ENCODE measurements around the gene PDCD5. TPM values are rescaled to one million over a fixed set of nuclear protein-coding genes. Genes with fewer than 3 reads are reported as not detected.

Gene PDCD5
- total and polyA plus RNA-seq, 2 experiments from 2014 or later: 77.8 to 436 TPM

DNA sequence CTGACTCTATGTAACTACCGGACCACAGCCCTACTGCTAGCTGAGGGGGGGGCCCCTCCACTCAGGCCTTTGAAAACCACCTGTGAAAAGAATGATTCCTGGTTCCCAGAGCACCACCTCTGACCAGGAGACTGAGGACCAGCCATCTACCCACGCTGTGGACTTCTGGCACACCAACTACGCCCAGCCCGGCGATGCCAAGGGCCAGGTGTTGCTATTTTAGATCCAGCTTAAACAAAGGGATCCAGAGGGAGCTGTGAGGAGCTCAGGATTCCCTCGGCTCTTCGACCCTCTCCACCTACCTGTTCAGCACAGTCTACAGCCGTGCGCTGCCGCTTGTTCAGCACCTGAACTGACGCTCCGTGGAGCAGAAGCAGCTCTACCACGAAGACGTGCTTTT lies 23.0 kb downstream of the PDCD5 start (continued):
- TF ChIP-seq, protein P1, sequence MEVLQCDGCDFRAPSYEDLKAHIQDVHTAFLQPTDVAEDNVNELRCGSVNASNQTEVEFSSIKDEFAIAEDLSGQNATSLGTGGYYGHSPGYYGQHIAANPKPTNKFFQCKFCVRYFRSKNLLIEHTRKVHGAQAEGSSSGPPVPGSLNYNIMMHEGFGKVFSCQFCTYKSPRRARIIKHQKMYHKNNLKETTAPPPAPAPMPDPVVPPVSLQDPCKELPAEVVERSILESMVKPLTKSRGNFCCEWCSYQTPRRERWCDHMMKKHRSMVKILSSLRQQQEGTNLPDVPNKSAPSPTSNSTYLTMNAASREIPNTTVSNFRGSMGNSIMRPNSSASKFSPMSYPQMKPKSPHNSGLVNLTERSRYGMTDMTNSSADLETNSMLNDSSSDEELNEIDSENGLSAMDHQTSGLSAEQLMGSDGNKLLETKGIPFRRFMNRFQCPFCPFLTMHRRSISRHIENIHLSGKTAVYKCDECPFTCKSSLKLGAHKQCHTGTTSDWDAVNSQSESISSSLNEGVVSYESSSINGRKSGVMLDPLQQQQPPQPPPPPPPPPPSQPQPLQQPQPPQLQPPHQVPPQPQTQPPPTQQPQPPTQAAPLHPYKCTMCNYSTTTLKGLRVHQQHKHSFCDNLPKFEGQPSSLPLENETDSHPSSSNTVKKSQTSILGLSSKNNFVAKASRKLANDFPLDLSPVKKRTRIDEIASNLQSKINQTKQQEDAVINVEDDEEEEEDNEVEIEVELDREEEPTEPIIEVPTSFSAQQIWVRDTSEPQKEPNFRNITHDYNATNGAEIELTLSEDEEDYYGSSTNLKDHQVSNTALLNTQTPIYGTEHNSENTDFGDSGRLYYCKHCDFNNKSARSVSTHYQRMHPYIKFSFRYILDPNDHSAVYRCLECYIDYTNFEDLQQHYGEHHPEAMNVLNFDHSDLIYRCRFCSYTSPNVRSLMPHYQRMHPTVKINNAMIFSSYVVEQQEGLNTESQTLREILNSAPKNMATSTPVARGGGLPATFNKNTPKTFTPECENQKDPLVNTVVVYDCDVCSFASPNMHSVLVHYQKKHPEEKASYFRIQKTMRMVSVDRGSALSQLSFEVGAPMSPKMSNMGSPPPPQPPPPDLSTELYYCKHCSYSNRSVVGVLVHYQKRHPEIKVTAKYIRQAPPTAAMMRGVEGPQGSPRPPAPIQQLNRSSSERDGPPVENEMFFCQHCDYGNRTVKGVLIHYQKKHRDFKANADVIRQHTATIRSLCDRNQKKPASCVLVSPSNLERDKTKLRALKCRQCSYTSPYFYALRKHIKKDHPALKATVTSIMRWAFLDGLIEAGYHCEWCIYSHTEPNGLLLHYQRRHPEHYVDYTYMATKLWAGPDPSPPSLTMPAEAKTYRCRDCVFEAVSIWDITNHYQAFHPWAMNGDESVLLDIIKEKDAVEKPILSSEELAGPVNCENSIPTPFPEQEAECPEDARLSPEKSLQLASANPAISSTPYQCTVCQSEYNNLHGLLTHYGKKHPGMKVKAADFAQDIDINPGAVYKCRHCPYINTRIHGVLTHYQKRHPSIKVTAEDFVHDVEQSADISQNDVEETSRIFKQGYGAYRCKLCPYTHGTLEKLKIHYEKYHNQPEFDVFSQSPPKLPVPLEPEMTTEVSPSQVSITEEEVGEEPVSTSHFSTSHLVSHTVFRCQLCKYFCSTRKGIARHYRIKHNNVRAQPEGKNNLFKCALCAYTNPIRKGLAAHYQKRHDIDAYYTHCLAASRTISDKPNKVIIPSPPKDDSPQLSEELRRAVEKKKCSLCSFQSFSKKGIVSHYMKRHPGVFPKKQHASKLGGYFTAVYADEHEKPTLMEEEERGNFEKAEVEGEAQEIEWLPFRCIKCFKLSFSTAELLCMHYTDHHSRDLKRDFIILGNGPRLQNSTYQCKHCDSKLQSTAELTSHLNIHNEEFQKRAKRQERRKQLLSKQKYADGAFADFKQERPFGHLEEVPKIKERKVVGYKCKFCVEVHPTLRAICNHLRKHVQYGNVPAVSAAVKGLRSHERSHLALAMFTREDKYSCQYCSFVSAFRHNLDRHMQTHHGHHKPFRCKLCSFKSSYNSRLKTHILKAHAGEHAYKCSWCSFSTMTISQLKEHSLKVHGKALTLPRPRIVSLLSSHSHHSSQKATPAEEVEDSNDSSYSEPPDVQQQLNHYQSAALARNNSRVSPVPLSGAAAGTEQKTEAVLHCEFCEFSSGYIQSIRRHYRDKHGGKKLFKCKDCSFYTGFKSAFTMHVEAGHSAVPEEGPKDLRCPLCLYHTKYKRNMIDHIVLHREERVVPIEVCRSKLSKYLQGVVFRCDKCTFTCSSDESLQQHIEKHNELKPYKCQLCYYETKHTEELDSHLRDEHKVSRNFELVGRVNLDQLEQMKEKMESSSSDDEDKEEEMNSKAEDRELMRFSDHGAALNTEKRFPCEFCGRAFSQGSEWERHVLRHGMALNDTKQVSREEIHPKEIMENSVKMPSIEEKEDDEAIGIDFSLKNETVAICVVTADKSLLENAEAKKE (CRISPR knock-in tag; IDR thresholded peaks at IDR 0.05): no peak
- TF ChIP-seq EZH2 (IDR thresholded peaks at IDR 0.05; ENCODE audit: low read depth, unreplicated experiment) (no peak), STAT1 (IDR thresholded peaks at IDR 0.05; ENCODE audit: unreplicated experiment) (no peak), ZNF331 (CRISPR knock-in tag; IDR thresholded peaks at IDR 0.05; ENCODE audit: low read depth) (no peak), CREB1 (CRISPR knock-in tag; IDR thresholded peaks at IDR 0.05; ENCODE audit: low read depth) (no peak), POLR2AphosphoS5 (IDR thresholded peaks at IDR 0.05; ENCODE audit: low read depth) (no peak), ETS1 (IDR thresholded peaks at IDR 0.05) (no peak)

- Histone ChIP-seq H3K27ac (ENCODE audit: low read depth) (no peak overlapping the region), H2AFZ (no peak overlapping the region), H3K79me2 (replicated peaks; ENCODE audit: insufficient read depth) (no peaks in the 10 kb centered on the region), H3F3A (replicated peaks; ENCODE audit: low read depth) (no peaks in the 10 kb centered on the region), H3K27me3 (ENCODE audit: insufficient read depth) (no peaks in the 10 kb centered on the region), H3K4me1 (ENCODE audit: insufficient read depth) (no peaks in the 10 kb centered on the region), H4K20me1 (replicated peaks; ENCODE audit: insufficient read depth) (no peaks in the 10 kb centered on the region), H3K4me3 (no peak overlapping the region), H3K4me2 (no peak overlapping the region), H3K36me3 (ENCODE audit: insufficient read depth) (peaks cover 25% of the 10 kb centered on the region; the same call in 1 of the 2 replicates), H3K9me2 (ENCODE audit: insufficient read depth) (no peaks in the 10 kb centered on the region)
- peaks cover 3% of the 10 kb centered on the region; the same call in 1 of the 3 replicates for H3K9me3 Mint-ChIP-seq
- H3K4me1 Mint-ChIP-seq: no peaks in the 10 kb centered on the region
- H3K27ac Mint-ChIP-seq: no peak overlapping the region
- ATAC-seq (no peak), DNase-seq (ENCODE audit: low spot score) (no peak)
- H3K4me3 Mint-ChIP-seq: no peak overlapping the region
- H3K27me3 Mint-ChIP-seq (ENCODE audit: insufficient read depth, low read depth, poor library complexity): no peaks in the 10 kb centered on the region
- H3K36me3 Mint-ChIP-seq (ENCODE audit: low read depth): peaks cover 51% of the 10 kb centered on the region
- no peak for TF ChIP-seq NANOG (IDR thresholded peaks at IDR 0.05; ENCODE audit: borderline replicate concordance)
- no peak for TF ChIP-seq STAT1 (IDR thresholded peaks at IDR 0.05; ENCODE audit: unreplicated experiment)
- TF ChIP-seq JUNB (IDR thresholded peaks at IDR 0.05; ENCODE audit: unreplicated experiment): no peak
- TF ChIP-seq, protein P2, sequence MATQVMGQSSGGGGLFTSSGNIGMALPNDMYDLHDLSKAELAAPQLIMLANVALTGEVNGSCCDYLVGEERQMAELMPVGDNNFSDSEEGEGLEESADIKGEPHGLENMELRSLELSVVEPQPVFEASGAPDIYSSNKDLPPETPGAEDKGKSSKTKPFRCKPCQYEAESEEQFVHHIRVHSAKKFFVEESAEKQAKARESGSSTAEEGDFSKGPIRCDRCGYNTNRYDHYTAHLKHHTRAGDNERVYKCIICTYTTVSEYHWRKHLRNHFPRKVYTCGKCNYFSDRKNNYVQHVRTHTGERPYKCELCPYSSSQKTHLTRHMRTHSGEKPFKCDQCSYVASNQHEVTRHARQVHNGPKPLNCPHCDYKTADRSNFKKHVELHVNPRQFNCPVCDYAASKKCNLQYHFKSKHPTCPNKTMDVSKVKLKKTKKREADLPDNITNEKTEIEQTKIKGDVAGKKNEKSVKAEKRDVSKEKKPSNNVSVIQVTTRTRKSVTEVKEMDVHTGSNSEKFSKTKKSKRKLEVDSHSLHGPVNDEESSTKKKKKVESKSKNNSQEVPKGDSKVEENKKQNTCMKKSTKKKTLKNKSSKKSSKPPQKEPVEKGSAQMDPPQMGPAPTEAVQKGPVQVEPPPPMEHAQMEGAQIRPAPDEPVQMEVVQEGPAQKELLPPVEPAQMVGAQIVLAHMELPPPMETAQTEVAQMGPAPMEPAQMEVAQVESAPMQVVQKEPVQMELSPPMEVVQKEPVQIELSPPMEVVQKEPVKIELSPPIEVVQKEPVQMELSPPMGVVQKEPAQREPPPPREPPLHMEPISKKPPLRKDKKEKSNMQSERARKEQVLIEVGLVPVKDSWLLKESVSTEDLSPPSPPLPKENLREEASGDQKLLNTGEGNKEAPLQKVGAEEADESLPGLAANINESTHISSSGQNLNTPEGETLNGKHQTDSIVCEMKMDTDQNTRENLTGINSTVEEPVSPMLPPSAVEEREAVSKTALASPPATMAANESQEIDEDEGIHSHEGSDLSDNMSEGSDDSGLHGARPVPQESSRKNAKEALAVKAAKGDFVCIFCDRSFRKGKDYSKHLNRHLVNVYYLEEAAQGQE (IDR thresholded peaks at IDR 0.05; ENCODE audit: unreplicated experiment): no peak
- no peak for TF ChIP-seq POLR2AphosphoS5 (IDR thresholded peaks at IDR 0.05; ENCODE audit: low read depth)
- no peak for TF ChIP-seq EZH2phosphoT487 (IDR thresholded peaks at IDR 0.05; ENCODE audit: unreplicated experiment)
- no peak for TF ChIP-seq ETS1 (IDR thresholded peaks at IDR 0.05)
Observed at GRCh38 chr19:32605544-32605943, 24.6 kb downstream of the PDCD5 start.

Data from GM23338 (cell line).